ENCODE results near the gene AOC3. TPM values are rescaled to one million over a fixed set of nuclear protein-coding genes. Genes with fewer than 3 reads are reported as not detected.

AOC3 gene
- total and polyA plus RNA-seq, 2 of the 13 experiments (the other 11 are each of a cell fraction or from before 2014, with no cell fraction given) = 8.7 to 51.7 TPM

- no peak for TF ChIP-seq ZNF142 (CRISPR knock-in tag; IDR thresholded peaks at IDR 0.05)
- TF ChIP-seq ZFX (CRISPR knock-in tag; IDR thresholded peaks at IDR 0.05; ENCODE audit: low read depth) = 0 out of 2 replicates have a peak, but pooled peaks have one; percentile 1
- TF ChIP-seq ZBTB26 (CRISPR knock-in tag; IDR thresholded peaks at IDR 0.05; ENCODE audit: borderline replicate concordance) = no peak
- TF ChIP-seq ZNF510 (CRISPR knock-in tag; IDR thresholded peaks at IDR 0.05; ENCODE audit: low read depth) = no peak
- TF ChIP-seq CHD2 (IDR thresholded peaks at IDR 0.05; ENCODE audit: low read depth, low read length) = no peak
- TF ChIP-seq POLR2A (IDR thresholded peaks at IDR 0.05; ENCODE audit: insufficient read depth in 1 of 2, low read depth in 2 of 2, low read length in 2 of 2) = 0 out of 4 replicates have a peak, but pooled peaks of 1 of the 2 experiments have one; percentile 12
- TF ChIP-seq ONECUT2 (CRISPR knock-in tag; IDR thresholded peaks at IDR 0.05) = no peak
These were observed 5.5 kb upstream of the AOC3 start (continued) for GRCh38 chr17:42845556-42845917.

Data from HepG2 (cell line).